NCI-H2227 treated with DMSO at 0.1 percent for 48 hours (cell line): ENCODE measurements around the gene CDC45.

ENCODE experiments used
- DNase-seq: peaks from one replicate; lab custom pipeline; 2025; lab: John Stamatoyannopoulos, UW

CDC45 gene

DNA sequence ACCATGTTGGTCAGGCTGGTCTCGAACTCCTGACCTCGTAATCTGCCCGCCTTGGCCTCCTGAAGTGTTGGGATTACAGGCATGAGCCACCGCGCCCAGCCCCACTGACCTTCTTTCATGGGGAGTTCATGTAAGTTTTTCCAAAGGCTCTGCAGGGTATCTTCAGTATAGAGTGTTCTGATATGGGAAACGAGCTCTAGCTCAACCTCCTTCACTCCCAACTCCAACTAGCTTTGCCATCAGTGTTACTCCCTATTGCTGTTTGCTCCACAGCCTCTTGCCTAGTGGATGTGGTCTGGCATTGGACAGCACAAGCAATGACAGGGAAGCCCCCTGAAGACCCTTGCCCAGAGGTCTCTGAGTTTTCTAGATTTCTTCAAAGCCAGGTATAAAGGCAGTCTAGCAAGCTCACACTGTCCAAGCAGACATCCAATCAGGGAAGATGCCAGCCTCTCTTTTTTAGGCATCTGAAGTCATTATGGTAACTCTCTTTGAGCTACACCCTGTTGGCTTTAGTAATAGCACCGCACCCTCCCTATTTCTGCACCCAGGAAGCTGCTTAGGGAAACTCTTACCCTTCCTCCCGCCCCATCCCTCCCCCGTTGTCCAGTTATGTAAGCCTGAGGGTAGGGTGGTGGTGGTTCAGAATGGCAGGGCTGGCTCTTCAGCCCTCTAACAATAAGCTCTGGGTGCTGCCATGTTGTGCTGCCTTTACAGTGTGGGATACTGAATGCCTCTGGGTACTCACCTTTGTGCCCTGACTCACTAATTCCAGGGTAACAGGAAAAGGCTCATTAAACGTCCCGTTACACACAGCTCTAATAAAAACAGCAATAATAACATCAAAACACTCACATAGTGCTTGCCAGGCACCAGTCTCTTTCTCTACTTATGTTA, 85.9 kb downstream of the CDC45 start:
- no peak for DNase-seq

DNA sequence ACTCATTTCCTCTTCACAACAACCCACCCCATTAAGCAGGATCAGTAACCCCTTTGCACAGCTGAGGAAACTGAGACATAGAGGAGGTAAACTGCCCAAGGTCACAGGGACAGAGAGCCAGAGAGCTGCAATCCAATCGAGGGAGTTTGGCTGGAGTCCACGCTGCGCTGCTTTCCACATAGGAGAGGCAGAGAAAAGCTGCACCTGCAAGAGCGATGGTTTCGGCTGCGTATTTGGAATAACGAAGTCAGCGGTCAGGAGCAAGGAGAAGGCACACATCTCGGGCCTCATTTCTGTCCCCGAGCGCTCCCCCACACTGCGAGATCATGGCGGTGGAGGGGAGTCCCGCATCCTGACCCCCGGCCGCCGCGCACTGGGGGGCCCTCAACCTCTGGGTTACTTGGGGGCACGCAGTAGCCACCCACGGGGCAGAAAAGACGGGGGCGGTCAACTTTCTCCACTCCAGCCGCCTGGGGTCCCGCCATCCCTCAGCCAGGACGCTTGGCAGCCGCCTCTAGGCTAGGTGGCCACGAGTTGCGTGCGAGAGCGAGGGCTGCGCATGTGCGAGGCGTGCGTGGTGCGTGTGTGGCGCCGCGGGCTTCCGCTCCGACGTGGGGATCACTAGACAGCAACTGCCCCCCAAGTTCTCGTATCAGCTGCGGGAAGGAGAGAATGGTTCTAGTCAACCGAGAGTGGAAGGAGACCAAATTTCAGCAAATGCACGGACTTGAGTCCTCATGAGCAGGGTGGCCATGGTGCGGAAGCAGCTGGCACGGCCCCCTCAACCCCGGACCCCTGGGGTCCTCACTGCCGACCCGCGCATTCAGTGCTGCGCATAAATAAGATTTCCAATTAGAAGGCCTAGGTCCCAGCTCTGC, 86.8 kb downstream of the CDC45 start:
- no peak for DNase-seq

GRCh38 chr22:19567157-19568009, 87.7 kb downstream of the CDC45 start:
- no peak for DNase-seq

- DNase-seq: no peak
Observed at GRCh38 chr22:19568337-19569275, 88.9 kb downstream of the CDC45 start.

DNA sequence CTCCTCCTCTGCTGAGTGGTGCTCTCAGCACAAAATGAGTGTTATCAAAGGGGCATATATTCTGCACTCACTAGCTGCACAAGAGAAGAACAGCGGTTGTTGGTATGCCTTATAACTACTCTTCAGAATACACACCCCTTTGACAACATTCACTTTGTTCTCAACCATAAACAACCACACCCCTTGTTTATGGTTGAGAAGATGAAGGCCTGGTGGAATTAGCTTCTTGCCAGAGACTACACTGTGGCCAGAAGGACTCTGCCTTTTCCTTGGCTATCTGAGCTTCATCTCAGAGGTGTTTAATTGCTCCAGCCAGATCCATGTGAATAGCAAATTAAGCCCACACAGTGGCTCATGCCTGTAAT, 89.5 kb downstream of the CDC45 start:
- no peak for DNase-seq

DNA sequence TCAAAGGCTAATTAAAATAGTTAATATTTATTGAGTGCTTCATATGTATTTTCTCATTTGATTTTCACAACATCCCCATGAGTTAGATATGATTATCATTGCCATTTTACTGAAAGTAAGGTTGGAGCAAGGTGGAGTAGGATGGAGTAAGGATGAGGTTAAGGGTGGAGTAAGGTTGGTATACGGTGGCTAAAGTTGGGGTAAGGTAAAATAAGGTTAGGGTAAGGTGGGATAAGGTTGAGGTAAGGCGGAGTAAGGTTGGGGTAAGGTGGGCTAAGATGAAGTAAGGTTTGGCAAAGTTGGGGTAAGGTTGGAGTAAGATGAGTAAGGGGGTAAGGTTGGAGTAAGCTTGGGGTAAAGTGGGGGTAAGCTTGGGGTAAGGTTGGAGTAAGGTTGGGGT, 90.3 kb downstream of the CDC45 start:
- DNase-seq: no peak
